ENCODE results near the gene VWCE.
"Not testable (repeated sequence)": the region's sequence is repeated elsewhere in the genome, so short reads cannot be mapped to it uniquely, and the experiment has no call there.

VWCE gene

GRCh38 chr11:61250796-61251765 is 44.0 kb downstream of the VWCE start:
- DNase-seq = not testable (repeated sequence)

- not testable (repeated sequence) for DNase-seq
Observed at GRCh38 chr11:61249201-61249600, 45.9 kb downstream of the VWCE start.

GRCh38 chr11:61248071-61248470 is 47.0 kb downstream of the VWCE start:
- DNase-seq = not testable (repeated sequence)

- not testable (repeated sequence) for DNase-seq
Observed at GRCh38 chr11:61245284-61245964, 49.7 kb downstream of the VWCE start.

- not testable (repeated sequence) for DNase-seq
Observed at GRCh38 chr11:61241526-61241925, 53.6 kb downstream of the VWCE start.

GRCh38 chr11:61240875-61241274 is 54.2 kb downstream of the VWCE start, which contains the start of gene PGA5:
Gene PGA5 (plus strand): TSS chr11:61241175. CDS start chr11:61241227, 52 bp downstream.
- not testable (repeated sequence) for DNase-seq

GRCh38 chr11:61240288-61240687 is 54.8 kb downstream of the VWCE start:
- DNase-seq = not testable (repeated sequence)

GRCh38 chr11:61237130-61237529 is 58.0 kb downstream of the VWCE start:
- DNase-seq = not testable (repeated sequence)

- DNase-seq = not testable (repeated sequence)
Observed at GRCh38 chr11:61232548-61233145, 62.5 kb downstream of the VWCE start.

- DNase-seq = not testable (repeated sequence)
Observed at GRCh38 chr11:61231585-61231984, 63.5 kb downstream of the VWCE start.

- DNase-seq = not testable (repeated sequence)
Observed at GRCh38 chr11:61231033-61231432, 64.1 kb downstream of the VWCE start.

GRCh38 chr11:61229458-61229857 is 65.7 kb downstream of the VWCE start:
- not testable (repeated sequence) for DNase-seq

GRCh38 chr11:61226457-61227137 is 68.5 kb downstream of the VWCE start:
- not testable (repeated sequence) for DNase-seq

- not testable (repeated sequence) for DNase-seq
Observed at GRCh38 chr11:61222692-61223091, 72.4 kb downstream of the VWCE start.

GRCh38 chr11:61222047-61222446 is 73.1 kb downstream of the VWCE start, which contains the start of gene PGA4:
Gene PGA4 (plus strand): TSS chr11:61222347. CDS start chr11:61222401, 54 bp downstream.
- not testable (repeated sequence) for DNase-seq

- DNase-seq = not testable (repeated sequence)
Observed at GRCh38 chr11:61219016-61219415, 76.1 kb downstream of the VWCE start.

GRCh38 chr11:61218306-61218705 is 76.8 kb downstream of the VWCE start:
- DNase-seq = not testable (repeated sequence)

- DNase-seq = not testable (repeated sequence)
Observed at GRCh38 chr11:61213711-61214324, 81.3 kb downstream of the VWCE start.

- DNase-seq = not testable (repeated sequence)
Observed at GRCh38 chr11:61212202-61212601, 82.9 kb downstream of the VWCE start.

GRCh38 chr11:61211327-61211952 is 83.7 kb downstream of the VWCE start:
- not testable (repeated sequence) for DNase-seq

GRCh38 chr11:61210629-61211028 is 84.5 kb downstream of the VWCE start:
- DNase-seq = not testable (repeated sequence)

All from CD4-positive, alpha-beta T cell treated with Interferon gamma for 1 hour (primary cell).